Colonic mucosa (tissue), 4 donors: ENCODE measurements around the gene BHMT. TPM values are rescaled to one million over a fixed set of nuclear protein-coding genes. Genes with fewer than 3 reads are reported as not detected.

Experiments
- DNase-seq: peaks from one replicate; pipeline ENCODE4 v3.0.0-alpha.2; 2020
- H3K27ac ChIP-seq: fragments of 200-600 bp; one replicate; pipeline ENCODE4 v1.8.0; 2021
- H3K27me3 ChIP-seq: fragments of 200-600 bp; one replicate; pipeline ENCODE4 v1.8.0; 2021
- H3K36me3 ChIP-seq: fragments of 200-600 bp; one replicate; pipeline ENCODE4 v1.8.0; 2021
- H3K4me1 ChIP-seq: fragments of 200-600 bp; one replicate; pipeline ENCODE4 v1.8.0; 2021; ENCODE audit warnings: mild to moderate bottlenecking
- H3K4me3 ChIP-seq: fragments of 200-600 bp; one replicate; pipeline ENCODE4 v1.8.0; 2021
- H3K9ac ChIP-seq, 2 donors: one replicate each; pipeline ENCODE4 v1.7.0; 2013; ENCODE audit warnings: control low read depth in 2 of 2, low read depth in 2 of 2, low read length in 2 of 2
- H3K9me3 ChIP-seq: fragments of 200-600 bp; one replicate; pipeline ENCODE4 v1.8.0; 2021
- intact Hi-C: fragments of 100-400 bp; cut with DNase I; formaldehyde crosslinking; loops from one replicate; pipeline ENCODE4 v1.14.1; 2022
- total RNA-seq, 2 donors: library from RNA; stranded (reverse); fragmentation: NEBNext Ultra II Directional in 1 of 2; extraction: Animal tissue kit (Norgen Biotek cat#: 25700) in 1 of 2; gene quantifications; one replicate each; pipeline ENCODE4 v1.2.1, GENCODE V29; 2021
- TF ChIP-seq, protein P1 (sequence below): fragments of 200-600 bp; IDR thresholded peaks from one replicate; pipeline ENCODE4 v1.8.0; 2022; ENCODE audit warnings: antibody characterized with exemption, mild to moderate bottlenecking
- donor health status: healthy.
- donor health status: DM: no; HTN: no; CAD: no.
- donor health status: DM: no; HTN: no; CAD: no.

The BHMT gene
- total RNA-seq, 2 donors from 2014 or later: 0.21 to 1.4 TPM

DNA sequence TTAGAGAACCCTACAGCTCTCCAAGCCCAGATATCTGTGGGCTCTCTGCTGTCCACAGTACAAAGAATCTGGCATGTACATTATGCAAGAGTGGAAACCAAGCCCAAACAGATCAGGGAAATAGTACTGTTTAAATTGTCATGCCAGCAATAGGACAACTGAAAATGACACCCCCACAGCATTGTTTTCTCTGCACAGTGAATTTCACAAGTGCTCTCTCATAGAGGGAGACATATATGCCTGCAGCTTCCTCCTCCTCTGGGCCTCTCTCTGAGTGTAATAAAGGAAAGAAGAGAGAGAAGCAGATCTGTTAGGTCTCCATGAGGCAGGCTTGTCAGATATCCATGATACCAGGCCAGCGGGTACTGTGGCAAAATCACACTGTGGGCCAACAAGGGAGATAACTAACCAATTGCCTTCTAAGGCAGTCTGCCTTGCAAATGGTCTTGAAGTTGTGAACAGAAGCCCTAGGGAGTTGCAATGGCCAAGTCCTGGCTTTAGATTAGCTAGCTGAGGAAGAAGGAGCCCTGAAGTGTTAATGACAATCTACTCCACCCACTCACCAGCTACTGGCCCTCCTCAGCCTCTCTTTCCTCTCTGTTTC, 69.9 kb downstream of the BHMT start:
- Histone ChIP-seq H3K4me1 (no peaks in the 10 kb centered on the region), H3K4me3 (no peak overlapping the region), H3K27me3 (no peaks in the 10 kb centered on the region), H3K9ac (no peak overlapping the region), H3K27ac (no peak overlapping the region), H3K9me3 (no peaks in the 10 kb centered on the region), H3K36me3 (no peaks in the 10 kb centered on the region)
- TF ChIP-seq, protein P1, sequence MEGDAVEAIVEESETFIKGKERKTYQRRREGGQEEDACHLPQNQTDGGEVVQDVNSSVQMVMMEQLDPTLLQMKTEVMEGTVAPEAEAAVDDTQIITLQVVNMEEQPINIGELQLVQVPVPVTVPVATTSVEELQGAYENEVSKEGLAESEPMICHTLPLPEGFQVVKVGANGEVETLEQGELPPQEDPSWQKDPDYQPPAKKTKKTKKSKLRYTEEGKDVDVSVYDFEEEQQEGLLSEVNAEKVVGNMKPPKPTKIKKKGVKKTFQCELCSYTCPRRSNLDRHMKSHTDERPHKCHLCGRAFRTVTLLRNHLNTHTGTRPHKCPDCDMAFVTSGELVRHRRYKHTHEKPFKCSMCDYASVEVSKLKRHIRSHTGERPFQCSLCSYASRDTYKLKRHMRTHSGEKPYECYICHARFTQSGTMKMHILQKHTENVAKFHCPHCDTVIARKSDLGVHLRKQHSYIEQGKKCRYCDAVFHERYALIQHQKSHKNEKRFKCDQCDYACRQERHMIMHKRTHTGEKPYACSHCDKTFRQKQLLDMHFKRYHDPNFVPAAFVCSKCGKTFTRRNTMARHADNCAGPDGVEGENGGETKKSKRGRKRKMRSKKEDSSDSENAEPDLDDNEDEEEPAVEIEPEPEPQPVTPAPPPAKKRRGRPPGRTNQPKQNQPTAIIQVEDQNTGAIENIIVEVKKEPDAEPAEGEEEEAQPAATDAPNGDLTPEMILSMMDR: no peak
- intact Hi-C loops: no loop called here
- no peak for DNase-seq

Other genes starting within 250 kb of the BHMT start
- 10 to 100 TPM; 10.1 to 11.4 TPM for gene ARSB, start 126.5 kb upstream of the BHMT start, total RNA-seq
- 1 to 10 TPM in 1 of 2 donors, under 1 TPM in 1; 0.30 to 1.4 TPM for gene DMGDH, start 42.1 kb upstream of the BHMT start, total RNA-seq
- gene BHMT2, start 42.0 kb upstream of the BHMT start, total RNA-seq: under 1 TPM; 0.40 to 0.90 TPM
- gene JMY, start 124.3 kb downstream of the BHMT start, total RNA-seq: 1 to 10 TPM; 4.7 to 8.0 TPM